ENCODE measurements around the gene TTC21B.

GRCh38 chr2:165847001-165847400, 106.6 kb downstream of the TTC21B start:
- TF ChIP-seq CTCF (IDR thresholded peaks at IDR 0.05; ENCODE audit: low read length) = no peak
- no peak for TF ChIP-seq EZH2 (optimal IDR thresholded peaks at IDR 0.05; ENCODE audit: low read depth, low read length)
- TF ChIP-seq EZH2phosphoT487 (IDR thresholded peaks at IDR 0.05; ENCODE audit: low read length) = no peak
